WTC11 (cell line): ENCODE results near the gene NOX5. TPM values are rescaled to one million over a fixed set of nuclear protein-coding genes. Genes with fewer than 3 reads are reported as not detected.

ENCODE experiments used
- ATAC-seq: fragments of 200-7000 bp; cut with Tn5 transposase; 2 replicates; pipeline ENCODE4 v1.10.0; 2021; ENCODE audit warnings: mild to moderate bottlenecking, moderate library complexity
- CTCF ChIA-PET: fragments of 300-600 bp; sonication (Branson Sonifier 250); formaldehyde crosslinking; loops from one replicate; lab custom pipeline; 2021; ENCODE audit warnings: antibody characterized with exemption; lab: Charles Lee
- POLR2A ChIA-PET: fragments of 350-600 bp; sonication (Branson Sonifier 250); formaldehyde crosslinking; loops from one replicate; lab custom pipeline; 2021; ENCODE audit warnings: antibody characterized with exemption; lab: Charles Lee
- DNase-seq: peaks from one replicate; pipeline ENCODE4 v3.0.0; 2021; ENCODE audit warnings: low spot score
- H3K27ac Mint-ChIP-seq: 2 replicates; pipeline ENCODE4 v1.8.0; 2021; ENCODE audit warnings: mixed read lengths
- H3K27me3 Mint-ChIP-seq: 2 replicates; pipeline ENCODE4 v1.8.0; 2021; ENCODE audit warnings: low read depth, mild to moderate bottlenecking, moderate library complexity, mixed read lengths
- H3K36me3 Mint-ChIP-seq: 2 replicates; pipeline ENCODE4 v1.8.0; 2021; ENCODE audit warnings: mixed read lengths
- H3K4me1 Mint-ChIP-seq: 2 replicates; pipeline ENCODE4 v1.8.0; 2022; ENCODE audit warnings: mixed read lengths
- H3K4me3 Mint-ChIP-seq: 2 replicates; pipeline ENCODE4 v1.8.0; 2021; ENCODE audit warnings: mild to moderate bottlenecking, moderate library complexity, mixed read lengths
- H3K9me3 Mint-ChIP-seq: 2 replicates; pipeline ENCODE4 v1.8.0; 2021; ENCODE audit warnings: mixed read lengths
- CBFB ChIP-seq: sonication (generic); formaldehyde crosslinking; IDR thresholded peaks from 2 replicates; pipeline ENCODE4 v1.8.1; 2022; ENCODE audit warnings: mild to moderate bottlenecking, low read depth, missing genetic modification reagents
- E2F5 ChIP-seq: sonication (generic); formaldehyde crosslinking; IDR thresholded peaks from 2 replicates; pipeline ENCODE4 v1.8.1; 2022; ENCODE audit warnings: mild to moderate bottlenecking, moderate library complexity, missing genetic modification reagents
- FOXJ3 ChIP-seq: sonication (generic); formaldehyde crosslinking; IDR thresholded peaks from 2 replicates; pipeline ENCODE4 v1.9.0; 2021; ENCODE audit warnings: missing genetic modification reagents, mild to moderate bottlenecking, borderline replicate concordance
- FOXP4 ChIP-seq: sonication (generic); formaldehyde crosslinking; IDR thresholded peaks from 2 replicates; pipeline ENCODE4 v1.8.0; 2022; ENCODE audit warnings: mild to moderate bottlenecking, missing genetic modification reagents
- GTF2I ChIP-seq: fragments of 250-450 bp; sonication (Bioruptor Pico); conservative IDR thresholded peaks from 2 replicates; pipeline ENCODE4 v1.4.0; 2021; ENCODE audit warnings: mild to moderate bottlenecking
- HMGXB4 ChIP-seq: sonication (generic); formaldehyde crosslinking; IDR thresholded peaks from 2 replicates; pipeline ENCODE4 v1.8.1; 2023; ENCODE audit warnings: mild to moderate bottlenecking, moderate library complexity, missing genetic modification reagents
- MYBL2 ChIP-seq: sonication (generic); formaldehyde crosslinking; IDR thresholded peaks from 2 replicates; pipeline ENCODE4 v1.8.1; 2023; ENCODE audit warnings: mild to moderate bottlenecking, moderate library complexity, missing genetic modification reagents
- OVOL2 ChIP-seq: fragments of 250-450 bp; sonication (Bioruptor Pico); IDR thresholded peaks from 2 replicates; pipeline ENCODE4 v1.9.0; 2021; ENCODE audit warnings: mild to moderate bottlenecking, borderline replicate concordance
- TEAD1 ChIP-seq: sonication (generic); formaldehyde crosslinking; IDR thresholded peaks from 2 replicates; pipeline ENCODE4 v1.8.0; 2022; ENCODE audit warnings: mild to moderate bottlenecking, missing genetic modification reagents
- TP53 ChIP-seq: sonication (generic); formaldehyde crosslinking; IDR thresholded peaks from 2 replicates; pipeline ENCODE4 v1.8.1; 2023; ENCODE audit warnings: mild to moderate bottlenecking, missing genetic modification reagents
- ZNF219 ChIP-seq: sonication (generic); formaldehyde crosslinking; IDR thresholded peaks from 2 replicates; pipeline ENCODE4 v1.8.0; 2023; ENCODE audit warnings: missing genetic modification reagents, mild to moderate bottlenecking, borderline replicate concordance
- ZNF317 ChIP-seq: sonication (generic); formaldehyde crosslinking; IDR thresholded peaks from 2 replicates; pipeline ENCODE4 v1.8.1; 2023; ENCODE audit warnings: low read depth, mild to moderate bottlenecking, moderate library complexity, missing genetic modification reagents, borderline replicate concordance
- ZNF396 ChIP-seq: fragments of 250-450 bp; sonication (Bioruptor Pico); IDR thresholded peaks from 2 replicates; pipeline ENCODE4 v1.8.0; 2021; ENCODE audit warnings: mild to moderate bottlenecking, moderate library complexity, borderline replicate concordance
- ZNF671 ChIP-seq: fragments of 250-450 bp; sonication (Bioruptor Pico); IDR thresholded peaks from 2 replicates; pipeline ENCODE4 v1.8.0; 2021; ENCODE audit warnings: mild to moderate bottlenecking
- total RNA-seq: library from RNA; stranded (reverse); gene quantifications from 3 replicates; pipeline ENCODE4 v1.2.3, GENCODE V29; 2021
- TF ChIP-seq, protein P1 (sequence below): fragments of 250-450 bp; sonication (Bioruptor Pico); conservative IDR thresholded peaks from 2 replicates; pipeline ENCODE4 v1.9.0; 2021; ENCODE audit warnings: mild to moderate bottlenecking
- TF ChIP-seq, protein P2 (sequence below): fragments of 250-450 bp; sonication (Bioruptor Pico); IDR thresholded peaks from 2 replicates; pipeline ENCODE4 v1.9.0; 2021; ENCODE audit warnings: moderate library complexity, mild to moderate bottlenecking, inconsistent platforms, borderline replicate concordance
- TF ChIP-seq, protein P3 (sequence below): sonication (generic); formaldehyde crosslinking; IDR thresholded peaks from 2 replicates; pipeline ENCODE4 v1.8.1; 2023; ENCODE audit warnings: mild to moderate bottlenecking, missing genetic modification reagents
- TF ChIP-seq, protein P4 (sequence below): sonication (generic); formaldehyde crosslinking; IDR thresholded peaks from 2 replicates; pipeline ENCODE4 v1.8.0; 2023; ENCODE audit warnings: missing genetic modification reagents
- TF ChIP-seq, protein P5 (sequence below): fragments of 250-450 bp; sonication (Bioruptor Pico); IDR thresholded peaks from 2 replicates; pipeline ENCODE4 v1.9.0; 2021; ENCODE audit warnings: mild to moderate bottlenecking, borderline replicate concordance

The NOX5 gene
- total RNA-seq, 1 experiment from 2014 or later = not detected

GRCh38 chr15:69045802-69046201, 31.3 kb downstream of the NOX5 start (continued):
- TF ChIP-seq, protein P1, sequence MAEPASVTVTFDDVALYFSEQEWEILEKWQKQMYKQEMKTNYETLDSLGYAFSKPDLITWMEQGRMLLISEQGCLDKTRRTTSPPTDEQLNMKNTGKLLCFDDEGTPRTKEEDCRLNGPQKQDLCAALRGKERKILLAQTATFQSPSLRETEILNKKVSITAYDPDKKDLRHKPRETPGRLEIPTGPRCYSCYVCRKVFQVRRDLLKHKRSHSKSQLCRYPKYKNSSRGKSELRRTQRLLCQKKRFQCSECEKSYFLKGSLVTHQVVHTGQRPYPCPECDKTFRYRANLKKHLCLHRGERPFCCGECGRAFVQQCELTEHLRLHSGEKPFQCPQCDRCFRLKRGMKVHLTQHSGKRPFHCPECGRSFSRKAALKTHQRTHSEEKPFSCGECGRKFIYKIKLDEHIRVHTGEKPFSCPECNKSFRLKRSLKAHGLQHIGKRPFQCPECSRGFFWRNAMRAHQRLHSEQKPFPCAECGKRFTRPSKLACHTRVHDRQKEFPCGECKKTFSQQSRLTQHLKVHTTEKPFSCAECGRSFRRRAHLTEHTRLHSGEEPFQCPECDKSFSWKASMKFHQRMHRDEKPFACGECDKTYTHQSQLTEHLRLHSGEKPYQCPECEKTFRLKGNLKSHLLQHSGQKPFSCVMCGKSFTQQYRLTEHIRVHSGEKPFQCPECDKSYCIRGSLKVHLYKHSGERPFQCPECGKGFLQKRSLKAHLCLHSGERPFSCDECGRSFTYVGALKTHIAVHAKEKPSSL (CRISPR knock-in tag) = no peak
- TF ChIP-seq, protein P2, sequence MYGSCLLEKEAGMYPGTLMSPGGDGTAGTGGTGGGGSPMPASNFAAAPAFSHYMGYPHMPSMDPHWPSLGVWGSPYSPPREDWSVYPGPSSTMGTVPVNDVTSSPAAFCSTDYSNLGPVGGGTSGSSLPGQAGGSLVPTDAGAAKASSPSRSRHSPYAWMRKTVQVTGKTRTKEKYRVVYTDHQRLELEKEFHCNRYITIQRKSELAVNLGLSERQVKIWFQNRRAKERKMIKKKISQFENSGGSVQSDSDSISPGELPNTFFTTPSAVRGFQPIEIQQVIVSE = no peak
- no peak for TF ChIP-seq MYBL2 (CRISPR knock-in tag)
- no peak for TF ChIP-seq GTF2I (CRISPR knock-in tag)
- no peak for TF ChIP-seq ZNF396
- TF ChIP-seq, all 79 proteins: peak for 0

DNA sequence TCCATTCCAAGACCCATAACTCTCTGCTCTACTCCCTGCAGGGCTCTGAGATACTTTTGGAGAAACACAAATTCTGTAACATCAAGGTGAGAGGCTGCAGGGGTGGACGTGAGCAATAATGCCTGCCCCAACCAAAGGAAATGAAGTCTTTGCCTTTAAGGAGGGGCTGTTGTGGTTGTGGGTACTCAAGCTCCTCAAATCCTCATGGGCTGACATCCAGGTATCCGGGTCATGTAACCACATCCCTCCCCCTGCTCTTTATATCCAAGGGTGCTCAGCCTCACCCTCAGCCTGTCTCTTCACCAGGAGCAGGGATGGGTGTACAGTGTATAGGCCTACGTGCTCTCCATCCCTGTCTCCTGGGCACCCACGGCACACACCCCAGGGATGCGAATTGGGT, 32.3 kb downstream of the NOX5 start:
- ChIA-PET POLR2A (no interaction called here), CTCF (interaction anchor here (0.6 to 2.9 kb wide), 8 partner anchors 11 to 348 kb away, joined by 3 to 27 read pairs (median 4); no protein-coding TSS in a partner anchor)
- no peak overlapping the region for H3K27ac Mint-ChIP-seq
- TF ChIP-seq TEAD1 (CRISPR knock-in tag) = no peak
- TF ChIP-seq, protein P3, sequence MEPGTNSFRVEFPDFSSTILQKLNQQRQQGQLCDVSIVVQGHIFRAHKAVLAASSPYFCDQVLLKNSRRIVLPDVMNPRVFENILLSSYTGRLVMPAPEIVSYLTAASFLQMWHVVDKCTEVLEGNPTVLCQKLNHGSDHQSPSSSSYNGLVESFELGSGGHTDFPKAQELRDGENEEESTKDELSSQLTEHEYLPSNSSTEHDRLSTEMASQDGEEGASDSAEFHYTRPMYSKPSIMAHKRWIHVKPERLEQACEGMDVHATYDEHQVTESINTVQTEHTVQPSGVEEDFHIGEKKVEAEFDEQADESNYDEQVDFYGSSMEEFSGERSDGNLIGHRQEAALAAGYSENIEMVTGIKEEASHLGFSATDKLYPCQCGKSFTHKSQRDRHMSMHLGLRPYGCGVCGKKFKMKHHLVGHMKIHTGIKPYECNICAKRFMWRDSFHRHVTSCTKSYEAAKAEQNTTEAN = no peak
- no peak for TF ChIP-seq FOXJ3
- TF ChIP-seq CBFB = no peak
- TF ChIP-seq, protein P4, sequence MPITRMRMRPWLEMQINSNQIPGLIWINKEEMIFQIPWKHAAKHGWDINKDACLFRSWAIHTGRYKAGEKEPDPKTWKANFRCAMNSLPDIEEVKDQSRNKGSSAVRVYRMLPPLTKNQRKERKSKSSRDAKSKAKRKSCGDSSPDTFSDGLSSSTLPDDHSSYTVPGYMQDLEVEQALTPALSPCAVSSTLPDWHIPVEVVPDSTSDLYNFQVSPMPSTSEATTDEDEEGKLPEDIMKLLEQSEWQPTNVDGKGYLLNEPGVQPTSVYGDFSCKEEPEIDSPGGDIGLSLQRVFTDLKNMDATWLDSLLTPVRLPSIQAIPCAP (CRISPR knock-in tag) = no peak
- no peak for TF ChIP-seq TP53 (CRISPR knock-in tag)
- TF ChIP-seq, protein P5, sequence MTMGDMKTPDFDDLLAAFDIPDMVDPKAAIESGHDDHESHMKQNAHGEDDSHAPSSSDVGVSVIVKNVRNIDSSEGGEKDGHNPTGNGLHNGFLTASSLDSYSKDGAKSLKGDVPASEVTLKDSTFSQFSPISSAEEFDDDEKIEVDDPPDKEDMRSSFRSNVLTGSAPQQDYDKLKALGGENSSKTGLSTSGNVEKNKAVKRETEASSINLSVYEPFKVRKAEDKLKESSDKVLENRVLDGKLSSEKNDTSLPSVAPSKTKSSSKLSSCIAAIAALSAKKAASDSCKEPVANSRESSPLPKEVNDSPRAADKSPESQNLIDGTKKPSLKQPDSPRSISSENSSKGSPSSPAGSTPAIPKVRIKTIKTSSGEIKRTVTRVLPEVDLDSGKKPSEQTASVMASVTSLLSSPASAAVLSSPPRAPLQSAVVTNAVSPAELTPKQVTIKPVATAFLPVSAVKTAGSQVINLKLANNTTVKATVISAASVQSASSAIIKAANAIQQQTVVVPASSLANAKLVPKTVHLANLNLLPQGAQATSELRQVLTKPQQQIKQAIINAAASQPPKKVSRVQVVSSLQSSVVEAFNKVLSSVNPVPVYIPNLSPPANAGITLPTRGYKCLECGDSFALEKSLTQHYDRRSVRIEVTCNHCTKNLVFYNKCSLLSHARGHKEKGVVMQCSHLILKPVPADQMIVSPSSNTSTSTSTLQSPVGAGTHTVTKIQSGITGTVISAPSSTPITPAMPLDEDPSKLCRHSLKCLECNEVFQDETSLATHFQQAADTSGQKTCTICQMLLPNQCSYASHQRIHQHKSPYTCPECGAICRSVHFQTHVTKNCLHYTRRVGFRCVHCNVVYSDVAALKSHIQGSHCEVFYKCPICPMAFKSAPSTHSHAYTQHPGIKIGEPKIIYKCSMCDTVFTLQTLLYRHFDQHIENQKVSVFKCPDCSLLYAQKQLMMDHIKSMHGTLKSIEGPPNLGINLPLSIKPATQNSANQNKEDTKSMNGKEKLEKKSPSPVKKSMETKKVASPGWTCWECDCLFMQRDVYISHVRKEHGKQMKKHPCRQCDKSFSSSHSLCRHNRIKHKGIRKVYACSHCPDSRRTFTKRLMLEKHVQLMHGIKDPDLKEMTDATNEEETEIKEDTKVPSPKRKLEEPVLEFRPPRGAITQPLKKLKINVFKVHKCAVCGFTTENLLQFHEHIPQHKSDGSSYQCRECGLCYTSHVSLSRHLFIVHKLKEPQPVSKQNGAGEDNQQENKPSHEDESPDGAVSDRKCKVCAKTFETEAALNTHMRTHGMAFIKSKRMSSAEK = no peak
- TF ChIP-seq OVOL2 (CRISPR knock-in tag) = no peak
- no peak for TF ChIP-seq ZNF671 (CRISPR knock-in tag)
- TF ChIP-seq, protein P1 (CRISPR knock-in tag) = no peak
- TF ChIP-seq E2F5 (CRISPR knock-in tag) = no peak
- TF ChIP-seq ZNF317 (CRISPR knock-in tag) = no peak
- TF ChIP-seq ZNF219 (CRISPR knock-in tag) = no peak
- no peak for TF ChIP-seq HMGXB4
- TF ChIP-seq FOXP4 = no peak

More for the DNA sequence above, 32.3 kb downstream of the NOX5 start:
- Mint-ChIP-seq H3K36me3 (no peaks in the 10 kb centered on the region), H3K4me1 (peaks cover 9% of the 10 kb centered on the region), H3K9me3 (no peaks in the 10 kb centered on the region), H3K27me3 (peaks cover 8% of the 10 kb centered on the region), H3K4me3 (no peak overlapping the region)
- ATAC-seq (no peak), DNase-seq (no peak)
